ENCODE results near the gene SPP1.
"Not testable (repeated sequence)": the region's sequence is repeated elsewhere in the genome, so short reads cannot be mapped to it uniquely, and the experiment has no call there.

SPP1 gene

DNA sequence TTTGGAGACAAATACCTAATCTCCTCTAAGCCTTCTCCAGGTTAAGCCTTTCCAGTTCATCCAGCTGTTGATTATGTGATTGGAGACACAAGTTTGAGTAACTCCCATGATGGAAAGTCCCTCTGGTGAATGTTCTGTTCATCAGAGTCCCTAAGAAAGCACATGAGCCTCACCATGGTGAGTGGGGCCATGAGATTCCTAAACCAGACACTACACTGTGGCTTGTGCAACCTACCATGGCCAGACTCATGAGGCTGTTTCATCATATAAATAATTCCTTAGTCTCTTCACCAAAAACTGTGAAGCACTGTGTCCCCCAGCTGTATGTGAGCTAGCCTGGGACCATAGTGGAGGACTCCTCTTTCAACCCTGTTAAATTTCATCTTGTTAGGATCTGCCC is 46.3 kb downstream of the SPP1 start:
- ChIA-PET POLR2A (no interaction called here), CTCF (interaction anchor here (0.7 to 2.7 kb wide), 12 partner anchors 9 to 591 kb away, joined by 3 to 21 read pairs (median 3); no protein-coding TSS in a partner anchor)
- TF ChIP-seq, protein P1, sequence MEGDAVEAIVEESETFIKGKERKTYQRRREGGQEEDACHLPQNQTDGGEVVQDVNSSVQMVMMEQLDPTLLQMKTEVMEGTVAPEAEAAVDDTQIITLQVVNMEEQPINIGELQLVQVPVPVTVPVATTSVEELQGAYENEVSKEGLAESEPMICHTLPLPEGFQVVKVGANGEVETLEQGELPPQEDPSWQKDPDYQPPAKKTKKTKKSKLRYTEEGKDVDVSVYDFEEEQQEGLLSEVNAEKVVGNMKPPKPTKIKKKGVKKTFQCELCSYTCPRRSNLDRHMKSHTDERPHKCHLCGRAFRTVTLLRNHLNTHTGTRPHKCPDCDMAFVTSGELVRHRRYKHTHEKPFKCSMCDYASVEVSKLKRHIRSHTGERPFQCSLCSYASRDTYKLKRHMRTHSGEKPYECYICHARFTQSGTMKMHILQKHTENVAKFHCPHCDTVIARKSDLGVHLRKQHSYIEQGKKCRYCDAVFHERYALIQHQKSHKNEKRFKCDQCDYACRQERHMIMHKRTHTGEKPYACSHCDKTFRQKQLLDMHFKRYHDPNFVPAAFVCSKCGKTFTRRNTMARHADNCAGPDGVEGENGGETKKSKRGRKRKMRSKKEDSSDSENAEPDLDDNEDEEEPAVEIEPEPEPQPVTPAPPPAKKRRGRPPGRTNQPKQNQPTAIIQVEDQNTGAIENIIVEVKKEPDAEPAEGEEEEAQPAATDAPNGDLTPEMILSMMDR (IDR thresholded peaks at IDR 0.05; ENCODE audit: control extremely low read depth, extremely low read depth, low read depth, missing control alignments), result no peak
- no peak for DNase-seq (ENCODE audit: extremely low spot score)

DNA sequence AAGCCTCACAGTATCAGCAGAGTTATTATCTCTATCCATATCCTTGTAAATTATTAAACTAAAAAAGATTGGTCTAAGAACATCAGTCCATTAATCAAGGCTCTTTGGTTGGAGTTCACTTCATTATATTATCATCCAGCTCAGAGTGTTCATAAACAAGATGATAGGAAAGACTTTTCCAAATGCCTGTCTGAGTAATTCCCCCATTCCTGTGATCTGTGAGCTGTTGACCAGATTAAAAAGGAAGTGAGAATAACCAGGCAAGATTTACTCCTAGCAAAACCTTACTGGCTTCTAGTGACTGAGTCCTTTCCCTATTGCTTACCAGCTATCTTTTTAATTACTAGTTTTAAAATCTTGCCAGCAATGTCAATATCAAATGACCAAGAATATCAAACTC is 46.8 kb downstream of the SPP1 start:
- no peak for DNase-seq (ENCODE audit: extremely low spot score)
- POLR2A ChIA-PET, result no interaction called here
- CTCF ChIA-PET, result interaction anchor here (0.7 to 2.7 kb wide), 10 partner anchors 9 to 493 kb away, joined by 3 to 21 read pairs (median 3); no protein-coding TSS in a partner anchor
- TF ChIP-seq, protein P1 (IDR thresholded peaks at IDR 0.05; ENCODE audit: control extremely low read depth, extremely low read depth, low read depth, missing control alignments), result no peak

DNA sequence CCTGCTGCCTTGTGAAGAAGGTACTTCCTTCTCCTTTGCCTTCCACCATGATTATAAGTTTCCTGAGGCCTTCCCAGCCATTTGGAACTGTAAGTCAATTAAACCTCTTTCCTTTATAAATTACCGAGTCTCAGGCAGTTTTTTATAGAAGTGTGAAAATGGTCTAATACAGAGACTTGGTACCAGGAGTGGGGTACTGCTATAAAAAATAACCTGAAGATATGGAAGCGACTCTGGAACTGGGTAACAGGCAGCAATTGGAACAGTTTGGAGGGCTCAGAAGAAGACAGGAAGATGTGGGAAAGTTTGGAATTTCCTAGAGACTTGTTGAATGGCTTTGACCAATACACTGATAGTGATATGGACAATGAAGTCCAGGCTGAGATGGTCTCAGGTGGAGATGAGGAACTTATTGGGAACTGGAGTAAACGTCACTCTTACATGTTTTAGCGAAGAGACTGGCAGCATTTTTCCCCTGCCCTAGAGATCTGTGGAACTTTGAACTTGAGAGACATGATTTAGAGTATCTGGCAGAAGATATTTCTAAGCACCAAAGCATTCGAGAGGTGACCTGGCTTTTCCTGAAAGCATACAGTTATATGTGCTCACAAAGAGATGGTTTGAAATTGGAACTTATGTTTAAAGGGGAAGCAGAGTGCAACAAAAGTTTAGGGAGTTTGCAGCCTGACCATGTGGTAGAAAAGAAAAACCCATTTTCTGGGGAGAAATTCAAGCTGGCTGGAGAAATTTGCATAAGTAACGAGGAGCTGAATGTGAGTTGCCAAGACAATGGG is 50.6 kb downstream of the SPP1 start:
- POLR2A ChIA-PET; DNase-seq (ENCODE audit: extremely low spot score); CTCF ChIA-PET: not testable (repeated sequence)

DNA sequence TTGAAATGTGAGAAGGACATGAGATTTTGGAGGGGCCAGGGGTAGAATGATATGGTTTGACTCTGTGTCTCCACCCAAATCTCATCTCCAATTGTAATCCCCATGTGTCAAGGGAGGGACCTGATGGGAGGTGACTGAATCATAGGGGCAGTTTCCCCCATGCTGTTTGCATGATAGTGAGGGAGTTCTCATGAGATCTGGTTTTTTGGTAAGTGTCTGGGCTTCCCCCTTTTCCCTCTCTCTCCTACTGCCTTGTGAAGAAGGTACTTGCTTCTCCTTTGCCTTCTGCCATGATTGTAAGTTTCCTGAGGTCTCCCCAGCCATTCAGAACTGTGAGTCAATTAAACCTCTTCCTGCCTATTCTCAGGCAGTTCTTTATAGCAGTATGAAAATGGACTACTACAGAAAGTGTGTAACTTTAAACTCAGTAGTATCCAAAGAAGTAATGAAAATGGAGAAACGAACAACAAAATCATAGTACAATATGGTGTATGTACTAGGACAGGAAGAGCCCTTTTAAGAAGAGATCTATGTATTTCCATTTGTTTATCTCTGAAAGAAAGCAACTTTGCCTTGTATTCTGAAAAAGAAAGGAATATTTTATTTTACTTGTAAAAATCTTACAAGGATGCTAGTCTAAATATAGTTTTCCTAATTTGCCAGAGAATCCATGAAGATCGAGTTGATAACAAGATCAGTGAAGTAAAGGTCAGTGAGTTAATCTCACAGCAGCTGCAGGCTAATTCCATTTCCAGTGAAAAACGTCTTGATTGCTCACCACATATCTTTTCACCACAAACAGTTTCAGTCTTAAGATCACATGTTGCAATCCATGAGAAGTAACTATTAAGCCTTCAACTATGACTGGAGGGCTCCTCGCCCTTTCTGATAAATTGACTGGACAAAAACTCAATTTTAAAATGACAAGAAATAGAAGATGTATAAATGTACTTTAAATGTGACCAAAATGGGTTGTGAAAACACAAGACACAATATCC is 52.4 kb downstream of the SPP1 start:
- TF ChIP-seq, protein P1 (IDR thresholded peaks at IDR 0.05; ENCODE audit: control extremely low read depth, extremely low read depth, low read depth, missing control alignments), result no peak
- ChIA-PET POLR2A (no interaction called here), CTCF (no interaction called here)
- DNase-seq (ENCODE audit: extremely low spot score), result no peak

DNA sequence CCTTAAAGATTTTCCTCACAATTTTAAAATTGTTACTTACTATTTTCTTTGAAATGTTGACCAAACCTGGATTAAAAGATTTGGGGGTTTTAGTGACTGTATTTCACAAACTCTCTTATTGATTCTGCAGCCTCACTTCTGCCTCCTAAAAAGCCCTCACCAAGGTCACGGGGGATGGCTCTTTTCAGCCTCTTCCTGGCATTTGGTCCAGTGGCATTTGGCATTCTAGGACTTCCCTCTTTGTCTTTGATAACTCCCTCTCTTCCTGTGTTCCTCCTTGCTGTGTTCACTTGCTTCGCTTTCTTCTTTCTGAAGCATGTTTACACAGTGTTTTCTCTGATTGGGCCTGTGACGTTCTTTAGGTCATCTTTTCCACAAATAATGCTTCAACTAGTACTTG is 53.4 kb downstream of the SPP1 start:
- POLR2A ChIA-PET, result no interaction called here
- CTCF ChIA-PET, result interaction anchor here (5.4 kb wide), 1 partner anchor 180 kb away, joined by 102 read pairs; no protein-coding TSS in a partner anchor
- TF ChIP-seq, protein P1 (IDR thresholded peaks at IDR 0.05; ENCODE audit: control extremely low read depth, extremely low read depth, low read depth, missing control alignments), result no peak
- no peak for DNase-seq (ENCODE audit: extremely low spot score)

DNA sequence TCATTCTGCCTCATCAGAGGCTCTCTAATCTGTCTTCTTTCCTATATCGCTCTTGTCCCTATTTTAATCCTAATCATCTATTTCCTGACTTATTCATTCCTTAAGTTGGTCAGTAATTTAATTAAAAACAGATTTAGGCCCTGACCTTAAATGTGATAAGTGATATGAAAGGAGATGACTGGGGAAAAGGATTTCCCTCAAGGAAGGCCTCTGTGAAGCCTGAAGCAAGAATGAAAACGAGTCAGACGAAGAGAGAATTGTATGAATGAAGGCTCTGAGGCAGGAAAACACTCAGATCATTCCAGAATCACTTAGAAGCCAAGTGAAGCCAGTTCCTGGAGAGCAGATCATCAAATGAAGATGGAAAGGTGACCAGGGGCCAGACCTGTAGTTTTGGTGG is 54.0 kb downstream of the SPP1 start:
- ChIA-PET CTCF (interaction anchor here (5.4 kb wide), 1 partner anchor 180 kb away, joined by 102 read pairs; no protein-coding TSS in a partner anchor), POLR2A (no interaction called here)
- DNase-seq (ENCODE audit: extremely low spot score), result no peak
- TF ChIP-seq, protein P1 (IDR thresholded peaks at IDR 0.05; ENCODE audit: control extremely low read depth, extremely low read depth, low read depth, missing control alignments), result no peak
